H1 (cell line): ENCODE results near the gene CD247. TPM values are rescaled to one million over a fixed set of nuclear protein-coding genes. Genes with fewer than 3 reads are reported as not detected.

ENCODE experiments used
- CTCF ChIA-PET: fragments of 300-600 bp; sonication (Branson Sonifier 250); formaldehyde crosslinking; loops from one replicate; lab custom pipeline; 2021; ENCODE audit not compliant: partially characterized antibody; lab: Charles Lee
- POLR2A ChIA-PET: fragments of 300-600 bp; sonication (Branson Sonifier 250); formaldehyde crosslinking; loops from one replicate; lab custom pipeline; 2021; ENCODE audit warnings: inconsistent platforms; ENCODE audit not compliant: partially characterized antibody; lab: Charles Lee
- DNase-seq, 2 experiments: peaks; one replicate each; pipeline versions ENCODE4 v3.0.0 to v3.0.0-alpha.2; 2010 to 2022; ENCODE audit warnings: low spot score in 2 of 2, low read depth in 1 of 2, mixed read lengths in 1 of 2
- FAIRE-seq: peaks from 2 replicates; lab custom pipeline; 2011; peaks lifted over from hg19 to GRCh38; lab: Jason Lieb, UNC
- H2AFZ ChIP-seq: 2 replicates; pipeline ENCODE4 v1.8.1; 2012; ENCODE audit warnings: low read length, inconsistent platforms
- H2AK5ac ChIP-seq: 2 replicates; pipeline ENCODE4 v1.6.1; 2013; ENCODE audit warnings: low read depth, low read length
- H2BK120ac ChIP-seq: replicated peaks from 2 replicates; pipeline ENCODE3; 2013; ENCODE audit warnings: low read depth, low read length, inconsistent platforms
- H2BK12ac ChIP-seq: 2 replicates; pipeline ENCODE4 v1.6.1; 2013; ENCODE audit warnings: low read depth, low read length
- H2BK15ac ChIP-seq: 2 replicates; pipeline ENCODE4 v1.6.1; 2013; ENCODE audit warnings: low read length
- H2BK20ac ChIP-seq: 2 replicates; pipeline ENCODE4 v1.6.1; 2013; ENCODE audit warnings: low read length
- H2BK5ac ChIP-seq: 2 replicates; pipeline ENCODE4 v1.6.1; 2013; ENCODE audit warnings: low read depth, low read length
- H3K14ac ChIP-seq: 2 replicates; pipeline ENCODE4 v1.6.1; 2013; ENCODE audit warnings: inconsistent platforms; ENCODE audit not compliant: insufficient read length
- H3K18ac ChIP-seq: 2 replicates; pipeline ENCODE4 v1.6.1; 2013; ENCODE audit warnings: low read length; ENCODE audit errors: extremely low read depth
- H3K23ac ChIP-seq: 2 replicates; pipeline ENCODE4 v1.6.1; 2013; ENCODE audit warnings: inconsistent platforms; ENCODE audit not compliant: insufficient read length
- H3K23me2 ChIP-seq: 2 replicates; pipeline ENCODE4 v1.6.1; 2013; ENCODE audit warnings: low read depth, low read length
- H3K27ac ChIP-seq: 2 replicates; pipeline ENCODE4 v1.6.1; 2011; ENCODE audit warnings: low read depth, low read length, inconsistent platforms
- H3K27me3 ChIP-seq, 4 experiments: replicated peaks in 1 of 4; 1 replicate in 1 of 4; 2 replicates in 3 of 4; pipeline versions ENCODE4 v1.6.1 to v1.8.1; 2011 to 2013; ENCODE audit warnings: low read length in 3 of 4, mild to moderate bottlenecking in 3 of 4, inconsistent platforms in 2 of 4, mixed read lengths in 2 of 4, moderate library complexity in 1 of 4; ENCODE audit not compliant: control insufficient read depth in 3 of 4, insufficient read depth in 3 of 4; ENCODE audit errors: extremely low read depth in 1 of 4
- H3K36me3 ChIP-seq, 4 experiments: 2 replicates each; pipeline versions ENCODE4 v1.6.1 to v1.8.1; 2011 to 2013; ENCODE audit warnings: mild to moderate bottlenecking in 4 of 4, low read length in 3 of 4, moderate library complexity in 2 of 4, control low read depth in 1 of 4, inconsistent platforms in 1 of 4; ENCODE audit not compliant: insufficient read depth in 4 of 4, control insufficient read depth in 2 of 4
- H3K4ac ChIP-seq: replicated peaks from 2 replicates; pipeline ENCODE3; 2013; ENCODE audit warnings: low read length, low read depth, mixed read lengths, inconsistent platforms; ENCODE audit not compliant: insufficient read length
- H3K4me1 ChIP-seq, 4 experiments: replicated peaks in 1 of 4; 1 replicate in 1 of 4; 2 replicates in 3 of 4; pipeline versions ENCODE4 v1.6.1 to v1.8.1; 2011 to 2013; ENCODE audit warnings: low read length in 3 of 4, inconsistent platforms in 2 of 4, mixed read lengths in 1 of 4; ENCODE audit not compliant: insufficient read depth in 4 of 4, control insufficient read depth in 3 of 4
- H3K4me2 ChIP-seq, 2 experiments: 2 replicates each; pipeline versions ENCODE4 v1.6.1 to v1.8.1; 2011 to 2013; ENCODE audit warnings: low read depth in 2 of 2, low read length in 2 of 2, control low read depth in 1 of 2, inconsistent platforms in 1 of 2, mild to moderate bottlenecking in 1 of 2; ENCODE audit not compliant: insufficient read depth in 1 of 2
- H3K4me3 ChIP-seq, 4 experiments: fragments of 200-600, 300-600 bp in 1 of 4; sonication (generic), shearing (Covaris generic), sonication (Bioruptor Twin) in 1 of 4; 2 replicates each; pipeline versions ENCODE4 v1.5.1 to v1.8.1; 2011 to 2016; ENCODE audit warnings: low read length in 4 of 4, low read depth in 3 of 4, control low read depth in 2 of 4, inconsistent platforms in 2 of 4, mild to moderate bottlenecking in 2 of 4, mixed read lengths in 1 of 4, moderate library complexity in 1 of 4; ENCODE audit not compliant: insufficient read depth in 2 of 4; ENCODE audit errors: extremely low read depth in 1 of 4
- H3K56ac ChIP-seq: replicated peaks from 2 replicates; pipeline ENCODE3; 2013; ENCODE audit warnings: low read depth, mild to moderate bottlenecking, mixed read lengths, low read length, inconsistent platforms; ENCODE audit not compliant: insufficient read length
- H3K79me1 ChIP-seq: 2 replicates; pipeline ENCODE4 v1.6.1; 2013; ENCODE audit warnings: low read depth, low read length, control low read depth
- H3K79me2 ChIP-seq, 2 experiments: 2 replicates each; pipeline versions ENCODE4 v1.6.1 to v1.8.1; 2012 to 2013; ENCODE audit warnings: low read length in 2 of 2, mild to moderate bottlenecking in 2 of 2, inconsistent platforms in 1 of 2; ENCODE audit not compliant: insufficient read depth in 2 of 2, control insufficient read depth in 1 of 2
- H3K9ac ChIP-seq, 4 experiments: replicated peaks in 1 of 4; 1 replicate in 1 of 4; 2 replicates in 3 of 4; pipeline versions ENCODE4 v1.6.1 to v1.8.1; 2011 to 2013; ENCODE audit warnings: low read depth in 3 of 4, low read length in 3 of 4, control low read depth in 2 of 4, mild to moderate bottlenecking in 2 of 4, moderate library complexity in 2 of 4, inconsistent platforms in 1 of 4; ENCODE audit errors: extremely low read depth in 1 of 4
- H3K9me3 ChIP-seq, 2 experiments: 2 replicates each; pipeline versions ENCODE4 v1.6.1 to v1.8.1; 2012 to 2013; ENCODE audit warnings: mild to moderate bottlenecking in 2 of 2, moderate library complexity in 2 of 2, control low read depth in 1 of 2, inconsistent platforms in 1 of 2, low read depth in 1 of 2, low read length in 1 of 2, mixed read lengths in 1 of 2; ENCODE audit not compliant: insufficient read depth in 2 of 2
- H4K20me1 ChIP-seq, 2 experiments: replicated peaks in 1 of 2; 2 replicates each; pipeline versions ENCODE3 to v1.8.1; 2011 to 2013; ENCODE audit warnings: inconsistent platforms in 2 of 2, low read length in 2 of 2, mild to moderate bottlenecking in 1 of 2; ENCODE audit not compliant: insufficient read depth in 2 of 2, control insufficient read depth in 1 of 2
- H4K5ac ChIP-seq: 2 replicates; pipeline ENCODE4 v1.6.1; 2013; ENCODE audit warnings: low read length, low read depth, mixed read lengths, inconsistent platforms; ENCODE audit not compliant: insufficient read length
- H4K8ac ChIP-seq: 2 replicates; pipeline ENCODE4 v1.8.0; 2013; ENCODE audit warnings: mild to moderate bottlenecking, moderate library complexity, low read length, inconsistent platforms; ENCODE audit not compliant: insufficient read depth; ENCODE audit errors: extremely low read depth
- H4K91ac ChIP-seq: replicated peaks from 2 replicates; pipeline ENCODE3; 2013; ENCODE audit warnings: low read length, mixed read lengths, inconsistent platforms; ENCODE audit not compliant: insufficient read length
- BCL11A ChIP-seq, 2 experiments: IDR thresholded peaks; one replicate each; pipeline ENCODE4 v1.6.1; 2011; ENCODE audit warnings: low read depth in 2 of 2, low read length in 2 of 2, mild to moderate bottlenecking in 2 of 2
- CTBP2 ChIP-seq: IDR thresholded peaks from 2 replicates; pipeline ENCODE4 v1.7.0; 2011; ENCODE audit warnings: borderline replicate concordance, mild to moderate bottlenecking, moderate library complexity, mixed read lengths, low read length; ENCODE audit not compliant: insufficient read depth, insufficient read length
- EZH2 ChIP-seq: fragments of 200-600 bp; sonication (generic); IDR thresholded peaks from 2 replicates; pipeline ENCODE4 v1.7.1; 2012; ENCODE audit warnings: low read depth, mild to moderate bottlenecking, moderate library complexity, low read length, inconsistent platforms; ENCODE audit not compliant: severe bottlenecking
- JUN ChIP-seq: IDR thresholded peaks from 2 replicates; pipeline ENCODE4 v1.6.1; 2011; ENCODE audit warnings: low read depth, mild to moderate bottlenecking, improper control_type of control experiment, low read length
- MAFK ChIP-seq: IDR thresholded peaks from 2 replicates; pipeline ENCODE4 v1.6.1; 2012; ENCODE audit warnings: low read depth, mild to moderate bottlenecking, improper control_type of control experiment, low read length
- RXRA ChIP-seq: IDR thresholded peaks from 2 replicates; pipeline ENCODE4 v1.6.1; 2011; ENCODE audit warnings: low read depth, mild to moderate bottlenecking, low read length, moderate library complexity; ENCODE audit not compliant: insufficient read depth
- SIN3A ChIP-seq, 2 experiments: IDR thresholded peaks in 1 of 2; conservative IDR thresholded peaks in 1 of 2; 2 replicates each; pipeline ENCODE4 v1.6.1; 2011 to 2012; ENCODE audit warnings: low read length in 2 of 2, improper control_type of control experiment in 1 of 2, low read depth in 1 of 2, mild to moderate bottlenecking in 1 of 2
- TAF7 ChIP-seq: optimal IDR thresholded peaks from 2 replicates; pipeline ENCODE3; 2011; ENCODE audit warnings: low read depth, mild to moderate bottlenecking, inconsistent platforms, low read length, moderate library complexity, borderline replicate concordance
- USF2 ChIP-seq: IDR thresholded peaks from 2 replicates; pipeline ENCODE4 v1.6.1; 2011; ENCODE audit warnings: low read length, improper control_type of control experiment
- YY1 ChIP-seq: IDR thresholded peaks from 2 replicates; pipeline ENCODE4 v1.6.1; 2011; ENCODE audit warnings: low read depth, mild to moderate bottlenecking, low read length
- WGBS, 2 experiments: shearing (Covaris generic) in 1 of 2; methylation state at CpG; one replicate each; pipeline versions ENCODE4 v1.1.6 to v1.1.7; 2013 to 2015; ENCODE audit warnings: low lambda C conversion rate in 2 of 2, mixed read lengths in 2 of 2, inconsistent platforms in 1 of 2, low coverage in 1 of 2, missing lambda C conversion rate in 1 of 2; ENCODE audit not compliant: insufficient replicate concordance in 2 of 2, insufficient coverage in 1 of 2, insufficient read length in 1 of 2; ENCODE audit errors: extremely low coverage in 1 of 2, missing lambda C conversion rate in 1 of 2; 5-methylcytosine and 5-hydroxymethylcytosine counted together
- polyA plus RNA-seq, 7 experiments: library from polyadenylated mRNA; depleted of rRNA in 3 of 7; stranded (reverse) in 5 of 7; unstranded in 2 of 7; fragments of >200 nt in 5 of 7; fragments of 200-250 nt in 2 of 7; gene quantifications; 1 replicate in 5 of 7; 2 replicates in 1 of 7; 4 replicates in 1 of 7; pipeline versions ENCODE4 v1.2.1 to v1.2.3, GENCODE V29; 2011 to 2013; ENCODE audit warnings: missing spikeins in 2 of 7, mixed read lengths in 2 of 7
- total RNA-seq: library from RNA; stranded (reverse); fragmentation: NEBNext Ultra II Directional; extraction: Animal tissue kit (Norgen Biotek cat#: 25700); gene quantifications from 2 replicates; pipeline ENCODE4 v1.2.1, GENCODE V29; 2021

Gene CD247
- total and polyA plus RNA-seq, 2 of the 8 experiments (the other 6 are each of a cell fraction or from before 2014, with no cell fraction given): 2.0 to 2.2 TPM

- Histone ChIP-seq H3K14ac (no peak overlapping the region), H2BK15ac (no peak overlapping the region), H2BK20ac (no peak overlapping the region), H4K8ac (no peak overlapping the region), H3K4me1 (peaks cover 0 to 3% (median 0%) of the 10 kb centered on the region in 4 experiments; a peak in 2 of 7 replicates), H4K91ac (no peak overlapping the region), H3K56ac (no peak overlapping the region), H4K5ac (no peak overlapping the region), H4K20me1 (no peaks in the 10 kb centered on the region), H3K79me1 (no peaks in the 10 kb centered on the region), H3K4me3 (no peak overlapping the region), H2BK120ac (no peak overlapping the region), H2BK5ac (no peak overlapping the region), H2AK5ac (no peak overlapping the region), H3K23me2 (no peaks in the 10 kb centered on the region), H3K18ac (no peak overlapping the region), H3K79me2 (no peaks in the 10 kb centered on the region), H3K4ac (no peak overlapping the region), H3K23ac (no peak overlapping the region), H3K27me3 (0 out of 7 replicates have a peak, but pooled peaks cover 0 to 3% (median 0%) of the 10 kb centered on the region in 4 experiments), H2AFZ (0 out of 2 replicates have a peak overlapping the region, but pooled peaks have one; percentile 38), H3K4me2 (no peak overlapping the region), H3K36me3 (no peaks in the 10 kb centered on the region), H3K9ac (no peak overlapping the region), H3K27ac (no peak overlapping the region), H3K9me3 (no peaks in the 10 kb centered on the region), H2BK12ac (no peak overlapping the region)
- POLR2A ChIA-PET: no interaction called here
- DNase-seq (no peak), FAIRE-seq (no peak)
- WGBS, 2 experiments: 88% methylated on average over 8 of the region's 8 CpGs; no CpG with 5 or more reads in 1 of the 2 experiments
- CTCF ChIA-PET: interaction anchor here (0.8 to 3.6 kb wide), 10 partner anchors 10 to 158 kb away, joined by 3 to 25 read pairs (median 6); no protein-coding TSS in a partner anchor
- no peak for TF ChIP-seq CTBP2
- no peak for TF ChIP-seq TAF7
- no peak for TF ChIP-seq USF2
- no peak for TF ChIP-seq SIN3A (conservative IDR thresholded peaks at IDR 0.05 in 1 of 2, IDR thresholded peaks at IDR 0.05 in 1 of 2; ENCODE audit: low read depth in 1 of 2, low read length in 2 of 2)
- no peak for TF ChIP-seq RXRA
- TF ChIP-seq BCL11A (IDR thresholded peaks at IDR 0.05; ENCODE audit: low read depth in 2 of 2, low read length in 2 of 2): no peak
- TF ChIP-seq EZH2: no peak
- TF ChIP-seq JUN: no peak
- no peak for TF ChIP-seq YY1
- TF ChIP-seq MAFK: no peak
Observed at GRCh38 chr1:167529829-167530474, 11.6 kb upstream of the CD247 start.
